Adrenal gland (tissue), 12 donors: Measurements from ENCODE around the gene ITGB1BP1. TPM values are rescaled to one million over a fixed set of nuclear protein-coding genes. Genes with fewer than 3 reads are reported as not detected.

ENCODE experiments used
- DNase-seq, 7 donors: peaks; one replicate each; pipeline ENCODE4 v3.0.0-alpha.2; 2019 to 2020
- H3K27ac ChIP-seq, 5 donors: fragments of 200-600 bp; sonication (generic) in 4 of 5; 1 replicate in 3 of 5; 2 replicates in 2 of 5; pipeline versions ENCODE4 v1.5.1 to v1.8.0; 2016 to 2020; ENCODE audit warnings: mild to moderate bottlenecking in 1 of 5
- H3K27me3 ChIP-seq: fragments of 200-600 bp; 2 replicates; pipeline ENCODE4 v1.8.0; 2021
- H3K36me3 ChIP-seq, 2 donors: fragments of 200-600 bp; replicated peaks in 1 of 2; 1 replicate in 1 of 2; 2 replicates in 1 of 2; pipeline versions ENCODE4 v1.5.1 to v1.8.0; 2018 to 2022
- H3K4me1 ChIP-seq, 2 donors: fragments of 200-600 bp; replicated peaks in 1 of 2; 1 replicate in 1 of 2; 2 replicates in 1 of 2; pipeline versions ENCODE4 v1.5.1 to v1.8.0; 2018 to 2021
- H3K4me3 ChIP-seq, 4 donors: fragments of 200-600 bp; sonication (generic) in 3 of 4; one replicate each; pipeline ENCODE4 v1.5.1; 2016 to 2018
- H3K9me3 ChIP-seq, 3 donors: fragments of 200-600 bp; sonication (generic) in 1 of 3; replicated peaks in 1 of 3; 1 replicate in 2 of 3; 2 replicates in 1 of 3; pipeline versions ENCODE4 v1.5.1 to v1.8.0; 2016 to 2021
- POLR2A ChIP-seq, 2 donors: fragments of 450-650 bp; IDR thresholded peaks; one replicate each; pipeline ENCODE4 v1.6.1; 2017; ENCODE audit warnings: antibody characterized with exemption in 2 of 2, mild to moderate bottlenecking in 2 of 2, moderate library complexity in 1 of 2
- WGBS, 4 donors: extraction: QIAGEN DNeasy Blood & Tissue Kit in 2 of 4; methylation state at CpG; one replicate each; pipeline versions ENCODE4 v1.1.5 to v1.1.7; 2013 to 2017; 5-methylcytosine and 5-hydroxymethylcytosine counted together
- intact Hi-C, 2 donors: fragments of 100-400 bp; cut with DNase I; formaldehyde crosslinking; loops; one replicate each; pipeline versions ENCODE4 v1.14.1 to v1.15.0; 2022 to 2023
- polyA plus RNA-seq, 3 donors: library from polyadenylated mRNA; stranded (reverse); fragments of 200-250 nt in 2 of 3; fragments of 350-450 nt in 1 of 3; fragmentation: Illumina TruSeq in 1 of 3; extraction: RNeasy Lipid Tissue Mini Kit (QIAGEN cat#74804) in 1 of 3; gene quantifications; one replicate each; pipeline ENCODE4 v1.2.3, GENCODE V29; 2013 to 2014
- total RNA-seq, 9 donors: library from RNA; depleted of rRNA in 4 of 9; stranded (reverse); fragments of >200 nt in 4 of 9; fragments of 120-200 nt in 1 of 9; fragmentation: NEBNext Ultra II Directional in 1 of 9; extraction: Animal tissue kit (Norgen Biotek cat#: 25700) in 1 of 9; gene quantifications; one replicate each; pipeline versions ENCODE4 v1.1.0 to v1.2.4, GENCODE V29; 2013 to 2023
- TF ChIP-seq, protein P1 (sequence below), 6 experiments: fragments of 450-650 bp in 4 of 6; fragments of 200-600 bp in 2 of 6; sonication (generic) in 1 of 6; IDR thresholded peaks; 1 replicate in 5 of 6; 2 replicates in 1 of 6; pipeline versions ENCODE4 v1.5.1 to v1.8.0; 2016 to 2021; ENCODE audit warnings: antibody characterized with exemption in 6 of 6, mild to moderate bottlenecking in 2 of 6, moderate library complexity in 1 of 6
- donor health status: healthy with polysubstance abuse.
- donor health status: Bipolar disorder and iron deficiency.
- donor health status: DM: yes; HTN: yes; CAD: no.
- donor health status: DM: no; HTN: no; CAD: no.
- donor health status: DM: no; HTN: no; CAD: no.
- donor health status: DM: yes; HTN: yes; CAD: no.

The ITGB1BP1 gene
- total and polyA plus RNA-seq, 12 donors = 35.7 to 109 (median 80.9) TPM

DNA sequence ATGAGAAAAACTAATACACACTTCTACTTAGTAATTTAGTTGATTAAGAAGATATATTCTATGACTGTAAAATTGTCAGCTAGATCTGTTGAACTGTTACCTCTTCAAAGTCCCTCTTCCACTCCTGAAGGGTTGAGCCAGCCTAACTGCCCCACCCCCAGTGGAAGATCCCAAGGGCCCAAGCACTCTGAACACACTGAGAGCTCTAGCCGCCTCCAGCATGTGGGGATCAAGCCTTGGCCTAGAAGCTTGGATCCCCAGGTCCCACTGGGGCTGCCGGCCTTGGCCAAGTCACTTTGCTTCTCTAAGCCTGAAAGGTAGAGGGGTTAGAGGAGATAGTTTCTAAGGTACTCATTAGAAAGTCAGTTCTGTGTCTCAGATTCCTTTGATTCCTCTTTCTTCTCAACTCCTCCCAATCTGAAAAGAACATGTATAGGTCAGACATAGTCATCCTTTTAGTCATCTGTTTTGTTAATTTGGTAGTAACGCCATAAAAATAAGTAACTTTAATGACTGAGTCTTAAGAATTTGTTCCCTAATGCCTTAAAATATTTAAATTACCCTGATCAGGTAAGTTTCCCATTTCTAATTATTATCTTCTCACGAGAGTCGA, 5.7 kb upstream of the ITGB1BP1 start:
- TF ChIP-seq POLR2A (IDR thresholded peaks at IDR 0.05) = no peak
- TF ChIP-seq, protein P1, sequence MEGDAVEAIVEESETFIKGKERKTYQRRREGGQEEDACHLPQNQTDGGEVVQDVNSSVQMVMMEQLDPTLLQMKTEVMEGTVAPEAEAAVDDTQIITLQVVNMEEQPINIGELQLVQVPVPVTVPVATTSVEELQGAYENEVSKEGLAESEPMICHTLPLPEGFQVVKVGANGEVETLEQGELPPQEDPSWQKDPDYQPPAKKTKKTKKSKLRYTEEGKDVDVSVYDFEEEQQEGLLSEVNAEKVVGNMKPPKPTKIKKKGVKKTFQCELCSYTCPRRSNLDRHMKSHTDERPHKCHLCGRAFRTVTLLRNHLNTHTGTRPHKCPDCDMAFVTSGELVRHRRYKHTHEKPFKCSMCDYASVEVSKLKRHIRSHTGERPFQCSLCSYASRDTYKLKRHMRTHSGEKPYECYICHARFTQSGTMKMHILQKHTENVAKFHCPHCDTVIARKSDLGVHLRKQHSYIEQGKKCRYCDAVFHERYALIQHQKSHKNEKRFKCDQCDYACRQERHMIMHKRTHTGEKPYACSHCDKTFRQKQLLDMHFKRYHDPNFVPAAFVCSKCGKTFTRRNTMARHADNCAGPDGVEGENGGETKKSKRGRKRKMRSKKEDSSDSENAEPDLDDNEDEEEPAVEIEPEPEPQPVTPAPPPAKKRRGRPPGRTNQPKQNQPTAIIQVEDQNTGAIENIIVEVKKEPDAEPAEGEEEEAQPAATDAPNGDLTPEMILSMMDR (IDR thresholded peaks at IDR 0.05) = no peak
- no peaks in the 10 kb centered on the region for H3K9me3 ChIP-seq
- H3K4me3 ChIP-seq = no peak overlapping the region
- peaks cover 4 to 24% of the 10 kb centered on the region in 2 donors for H3K4me1 ChIP-seq
- no peak for DNase-seq
- H3K36me3 ChIP-seq = peaks cover 0 to 31% of the 10 kb centered on the region in 2 donors
- intact Hi-C loops = no loop called here
- no peaks in the 10 kb centered on the region for H3K27me3 ChIP-seq
- WGBS, 4 donors = 77 to 83% (median 78%) methylated on average over 5 of the region's 5 CpGs
- H3K27ac ChIP-seq = no peak overlapping the region

- H3K4me1 ChIP-seq = peaks cover 0 to 34% of the 10 kb centered on the region in 2 donors
- 68 to 77% (median 73%) methylated on average over 11 of the region's 11 CpGs for WGBS, 4 donors
- H3K27ac ChIP-seq = no peak overlapping the region
- peak overlapping the region in 2 of 4 donors; percentile 66 to 90 for H3K4me3 ChIP-seq
- peaks cover 0 to 6% of the 10 kb centered on the region in 2 donors for H3K36me3 ChIP-seq
- no peaks in the 10 kb centered on the region for H3K27me3 ChIP-seq
- intact Hi-C loops = no loop called here
- H3K9me3 ChIP-seq = no peaks in the 10 kb centered on the region
- peak in 1 of 7 donors; percentile 37 for DNase-seq
- TF ChIP-seq POLR2A (IDR thresholded peaks at IDR 0.05) = no peak
- TF ChIP-seq, protein P1 (IDR thresholded peaks at IDR 0.05) = no peak
Measured at GRCh38 chr2:9424447-9425164, 1.3 kb upstream of the ITGB1BP1 start.

DNA sequence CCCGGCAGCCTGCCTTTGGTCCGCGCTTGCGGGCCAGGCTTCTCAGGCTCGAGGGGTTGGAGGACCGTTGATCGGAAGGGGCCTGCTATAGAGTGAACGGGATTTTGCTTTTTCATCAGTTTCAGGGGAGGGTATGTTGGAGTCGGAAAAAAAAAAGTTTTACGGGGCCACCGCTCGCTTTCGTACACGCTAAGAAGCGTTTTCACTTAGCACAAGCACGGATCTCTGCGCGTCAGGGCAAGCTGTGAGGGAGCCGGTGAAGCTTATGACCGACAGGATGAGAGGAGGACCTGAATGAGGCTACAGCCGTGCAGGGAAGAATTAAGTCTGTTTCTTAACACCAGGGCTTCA, 569 bp upstream of the ITGB1BP1 start:
- Histone ChIP-seq H3K4me3 (peak overlapping the region; percentile 66 to 90 (median 83)), H3K4me1 (peaks cover 0 to 34% of the 10 kb centered on the region in 2 donors), H3K27me3 (no peaks in the 10 kb centered on the region), H3K36me3 (peaks cover 0 to 1% of the 10 kb centered on the region in 2 donors), H3K9me3 (no peaks in the 10 kb centered on the region), H3K27ac (peak overlapping the region in 4 of 5 donors; percentile 80 to 95 (median 93))
- no peak for TF ChIP-seq POLR2A (IDR thresholded peaks at IDR 0.05)
- TF ChIP-seq, protein P1 (IDR thresholded peaks at IDR 0.05) = no peak
- 0 to 1% (median 1%) methylated on average over 18 to 21 of the region's 21 CpGs for whole genome bisulfite sequencing, 4 donors
- peak in 3 of 7 donors; percentile 22 to 58 (median 26) for DNase-seq
- intact Hi-C loops = no loop called here

GRCh38 chr2:9422321-9423099, 818 bp downstream of the ITGB1BP1 start:
- peak; percentile 44 to 80 (median 59) for DNase-seq
- no peak for TF ChIP-seq POLR2A (IDR thresholded peaks at IDR 0.05)
- intact Hi-C loops = no loop called here

More at GRCh38 chr2:9422321-9423099, 818 bp downstream of the ITGB1BP1 start:
- 3 to 17% (median 5%) methylated on average over 9 to 42 of the region's 42 CpGs for WGBS, 4 donors
- peak overlapping the region; percentile 34 to 95 (median 92) for H3K27ac ChIP-seq
- H3K27me3 ChIP-seq = no peaks in the 10 kb centered on the region
- no peaks in the 10 kb centered on the region for H3K9me3 ChIP-seq
- peaks cover 0 to 34% of the 10 kb centered on the region in 2 donors for H3K4me1 ChIP-seq
- H3K36me3 ChIP-seq = peaks cover 0 to 8% of the 10 kb centered on the region in 2 donors
- peak overlapping the region; percentile 66 to 90 (median 83) for H3K4me3 ChIP-seq
